GM18519 (cell line): ENCODE data around the gene CD72.
"Not testable (repeated sequence)": the region's sequence is repeated elsewhere in the genome, so short reads cannot be mapped to it uniquely, and the experiment has no call there.

ENCODE experiments used
- ATAC-seq: cut with Tn5 transposase; IDR thresholded peaks from one replicate; pipeline ENCODE4 v1.9.1; 2021; ENCODE audit warnings: mild to moderate bottlenecking, moderate library complexity; ENCODE audit not compliant: unreplicated experiment, low FRiP score

CD72 gene

GRCh38 chr9:35598866-35599590 is 19.2 kb downstream of the CD72 start:
- no peak for ATAC-seq

DNA sequence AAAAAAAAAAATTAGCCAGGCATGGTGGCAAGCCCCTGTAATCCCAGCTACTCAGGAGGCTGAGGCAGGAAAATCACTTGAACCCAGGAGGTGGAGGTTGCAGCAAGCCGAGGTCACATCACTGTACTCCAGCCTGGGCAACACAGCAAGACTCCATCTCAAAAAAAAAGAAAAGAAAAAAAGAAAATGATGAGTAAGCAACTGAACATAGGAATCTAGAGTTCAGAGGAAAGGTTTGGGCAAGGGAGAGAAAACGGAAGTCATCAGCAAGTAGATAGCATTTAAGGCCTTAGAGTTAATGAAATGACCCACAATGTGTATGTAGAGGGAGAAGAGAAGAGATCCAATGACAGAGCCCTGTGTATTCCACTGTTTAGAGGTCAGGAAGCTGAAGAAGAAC is 21.3 kb downstream of the CD72 start:
- not testable (repeated sequence) for ATAC-seq

DNA sequence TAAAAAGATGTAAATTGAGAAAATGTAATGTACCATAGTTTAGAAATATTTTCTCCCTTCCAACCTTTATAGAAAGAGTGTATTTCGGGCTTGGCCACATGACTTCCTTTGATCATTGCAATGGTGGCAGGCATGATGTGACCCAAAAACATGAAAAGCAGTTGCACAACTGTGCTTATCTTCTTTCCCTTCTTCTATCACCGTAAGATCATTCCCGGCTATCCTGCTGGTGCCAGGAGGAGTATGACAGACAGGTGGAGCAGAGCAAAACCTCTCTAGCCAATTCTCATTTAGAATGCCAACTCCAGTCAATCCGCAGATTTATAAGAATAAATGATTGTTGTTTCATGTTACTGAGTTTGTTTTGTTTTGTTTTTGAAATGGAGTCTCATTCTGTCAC is 23.7 kb downstream of the CD72 start:
- no peak for ATAC-seq

DNA sequence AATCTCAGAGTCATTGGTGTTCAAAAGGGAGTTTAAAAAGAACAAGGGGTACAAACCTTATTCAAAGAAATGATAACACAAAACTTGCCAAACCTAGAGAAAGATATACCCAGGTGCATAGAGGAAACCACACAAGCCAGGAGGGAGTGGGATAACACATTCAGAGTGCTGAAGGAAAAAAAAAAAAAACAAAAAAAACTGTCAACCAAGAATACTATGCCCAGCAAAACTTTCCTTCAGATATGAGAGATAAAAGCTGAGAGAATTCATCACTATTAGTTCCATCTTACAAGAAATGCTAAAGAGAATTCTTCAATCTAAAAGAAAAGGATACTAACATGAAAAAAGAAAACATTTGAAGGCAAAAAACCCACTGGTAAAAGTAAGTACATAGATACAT is 24.6 kb downstream of the CD72 start:
- ATAC-seq, result no peak

DNA sequence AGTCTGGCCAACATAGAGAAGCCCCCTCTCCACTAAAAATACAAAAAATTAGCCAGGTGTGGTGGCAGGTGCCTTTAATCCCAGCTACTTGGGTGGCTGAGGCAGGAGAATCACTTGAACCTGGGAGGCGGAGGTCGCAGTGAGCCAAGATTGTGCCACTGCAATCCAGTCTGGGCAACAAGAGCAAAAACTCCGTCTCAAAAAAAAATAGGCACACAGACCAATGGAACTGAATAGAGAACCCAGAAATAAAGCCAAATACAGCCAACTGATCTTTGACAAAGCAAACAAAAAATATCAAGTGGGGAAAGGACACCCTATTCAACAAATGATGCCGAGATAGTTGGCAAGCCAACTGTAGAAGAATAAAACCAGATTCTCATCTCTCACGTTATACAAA is 29.7 kb downstream of the CD72 start:
- not testable (repeated sequence) for ATAC-seq

DNA sequence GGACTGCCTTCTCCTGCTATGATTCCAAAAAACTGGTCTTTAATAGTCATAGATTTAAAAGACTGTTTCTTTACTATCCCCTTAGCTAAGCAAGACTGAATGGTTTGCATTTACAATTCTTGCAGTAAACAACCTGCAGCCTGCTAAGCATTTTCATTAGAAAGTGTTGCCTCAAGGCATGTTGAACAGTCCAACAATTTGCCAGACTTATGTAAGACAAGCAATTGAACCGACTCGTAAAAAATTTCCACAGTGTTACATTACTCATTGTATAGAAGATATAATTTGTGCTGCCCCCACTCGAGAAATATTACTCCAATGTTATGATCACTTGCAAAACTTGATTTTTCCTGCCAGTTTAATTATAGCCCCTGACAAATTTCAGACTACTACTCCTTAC is 33.5 kb downstream of the CD72 start:
- ATAC-seq, result not testable (repeated sequence)

DNA sequence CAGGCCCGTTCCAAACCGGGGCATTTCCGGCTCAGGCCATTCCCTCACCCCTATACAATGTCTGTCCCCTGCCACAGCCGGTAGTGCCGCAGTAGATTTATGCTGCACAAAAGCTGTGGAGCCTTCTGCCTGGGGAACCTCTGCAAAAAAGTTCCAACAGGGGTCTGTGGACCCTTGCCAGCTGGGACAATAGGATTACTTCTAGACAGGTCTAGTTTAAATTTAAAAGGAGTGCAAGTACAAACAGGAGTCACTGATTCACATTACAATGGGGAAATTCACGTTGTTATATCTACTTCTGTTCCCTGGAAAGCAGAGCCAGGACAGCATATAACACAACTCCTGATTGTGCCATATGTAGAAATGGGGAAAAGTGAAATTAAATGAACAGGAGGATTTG is 34.7 kb downstream of the CD72 start:
- ATAC-seq, result not testable (repeated sequence)

GRCh38 chr9:35579659-35580227 is 38.5 kb downstream of the CD72 start:
- ATAC-seq, result not testable (repeated sequence)

GRCh38 chr9:35579130-35579529 is 39.1 kb downstream of the CD72 start:
- no peak for ATAC-seq

DNA sequence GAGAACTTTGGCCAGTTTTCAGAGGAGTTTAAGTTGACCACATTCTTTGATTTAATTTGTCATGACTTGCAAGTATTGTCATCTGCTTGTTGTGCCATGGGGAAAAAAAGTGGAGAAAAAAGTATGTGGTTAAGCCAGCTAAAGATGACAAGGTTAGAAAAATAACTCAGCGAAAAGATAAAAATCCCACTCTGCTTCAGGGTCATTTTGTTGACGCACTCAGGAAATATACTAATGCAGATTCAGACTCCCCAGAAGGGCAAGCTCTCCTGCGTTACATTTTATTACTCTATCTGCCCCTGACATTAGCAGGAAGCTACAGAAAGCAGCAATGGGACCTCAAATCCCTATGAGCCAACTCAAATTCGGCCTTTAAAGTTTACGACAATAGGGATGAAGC is 40.7 kb downstream of the CD72 start:
- no peak for ATAC-seq

DNA sequence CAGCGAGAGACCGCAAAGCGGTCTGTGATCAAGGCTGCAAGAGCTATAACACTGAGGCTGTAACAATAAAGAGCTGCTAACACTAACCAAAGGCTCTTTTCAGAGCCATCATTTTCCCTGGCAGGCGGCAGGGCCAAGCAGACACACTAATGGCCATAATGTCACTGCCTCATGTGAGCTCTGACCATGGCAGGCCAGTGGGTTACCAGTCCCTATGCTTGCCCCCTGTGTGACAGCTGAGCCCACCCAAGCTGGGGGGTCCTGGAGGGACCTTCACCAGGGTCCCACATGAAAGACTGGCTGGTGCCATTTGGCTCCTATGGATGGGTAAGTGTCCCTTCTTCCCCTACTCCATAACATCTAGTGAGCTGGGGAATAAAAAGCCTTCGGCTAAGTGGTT is 42.7 kb downstream of the CD72 start:
- no peak for ATAC-seq

- no peak for ATAC-seq
Observed at GRCh38 chr9:35574578-35575122, 43.6 kb downstream of the CD72 start.

DNA sequence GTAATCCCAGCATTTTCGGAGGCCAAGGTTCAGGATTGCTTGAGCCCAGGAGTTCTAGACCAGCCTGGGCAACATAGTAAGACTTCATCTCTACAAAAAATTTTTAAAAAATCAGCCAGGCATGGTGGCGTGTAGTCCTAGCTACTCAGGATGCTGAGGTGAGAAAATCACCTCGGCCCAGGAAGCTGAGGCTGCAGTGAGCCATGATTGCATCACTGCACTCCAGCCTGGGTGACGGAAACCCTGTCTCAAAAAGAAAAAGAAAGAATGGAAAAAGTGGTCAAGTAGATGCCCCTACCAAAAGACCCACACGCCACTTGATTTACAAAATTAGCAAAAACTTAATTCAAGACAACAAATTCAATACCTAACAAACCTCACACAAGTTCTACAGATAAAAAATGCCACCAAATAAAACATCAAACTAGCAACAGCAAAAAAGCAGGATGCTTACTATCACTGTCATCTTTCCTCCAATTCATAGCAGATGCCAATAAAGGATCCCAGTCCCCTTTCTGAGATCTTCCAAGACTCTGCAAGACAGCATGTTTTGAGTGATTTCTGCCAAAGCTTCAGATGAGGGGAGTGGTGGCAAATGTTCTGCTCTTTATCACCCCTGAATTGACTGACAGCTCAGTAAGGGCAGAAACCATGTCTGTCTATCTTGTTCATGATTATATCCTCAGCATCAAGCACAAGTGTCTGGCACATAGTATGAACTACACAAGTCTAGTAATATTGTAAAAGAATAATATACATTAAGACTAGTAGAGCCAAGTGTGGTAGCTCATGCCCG is 47.3 kb downstream of the CD72 start:
- ATAC-seq, result no peak

DNA sequence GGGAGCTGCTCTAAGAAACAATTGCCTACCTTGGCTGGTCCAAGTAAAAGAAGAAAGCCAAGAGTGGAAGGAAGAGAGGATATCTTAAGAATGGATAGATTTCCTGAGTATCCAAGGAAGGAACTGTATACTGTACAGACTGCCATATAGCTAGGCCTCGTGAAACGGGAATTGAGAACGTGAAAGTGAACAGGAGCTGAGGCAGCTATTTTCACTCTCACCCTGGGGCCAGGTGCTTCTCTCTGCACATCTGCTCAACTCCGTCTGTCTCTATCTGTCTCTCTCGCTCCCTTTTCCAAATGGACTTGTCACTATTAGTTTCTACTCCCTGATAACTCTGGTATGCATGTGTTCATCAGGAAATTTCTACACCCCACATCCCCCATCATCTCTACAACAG is 49.0 kb downstream of the CD72 start:
- ATAC-seq, result no peak

GRCh38 chr9:35568196-35568595 is 50.0 kb downstream of the CD72 start:
- no peak for ATAC-seq

DNA sequence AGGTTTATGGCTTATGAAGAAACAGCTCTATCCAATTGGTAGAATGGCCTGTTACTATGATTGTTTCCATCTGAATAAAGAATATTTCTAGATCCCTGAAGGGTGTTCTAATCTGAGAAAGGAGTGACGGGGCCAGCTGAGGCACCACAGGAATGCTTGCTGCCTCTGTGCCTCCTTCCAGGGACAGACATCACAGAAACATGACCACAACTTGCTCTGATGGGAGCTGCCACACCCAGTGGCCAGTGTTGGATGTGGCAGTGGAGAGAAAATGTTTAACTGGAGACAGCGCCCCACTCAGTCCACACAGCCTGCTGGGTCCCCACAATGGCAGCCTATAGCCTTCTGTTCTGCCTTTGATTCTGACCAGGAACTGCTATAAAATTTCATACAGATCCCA is 51.8 kb downstream of the CD72 start:
- no peak for ATAC-seq

- ATAC-seq, result no peak
Observed at GRCh38 chr9:35564658-35565061, 53.6 kb downstream of the CD72 start.

- ATAC-seq, result no peak
Observed at GRCh38 chr9:35563791-35564197, 54.4 kb downstream of the CD72 start.

DNA sequence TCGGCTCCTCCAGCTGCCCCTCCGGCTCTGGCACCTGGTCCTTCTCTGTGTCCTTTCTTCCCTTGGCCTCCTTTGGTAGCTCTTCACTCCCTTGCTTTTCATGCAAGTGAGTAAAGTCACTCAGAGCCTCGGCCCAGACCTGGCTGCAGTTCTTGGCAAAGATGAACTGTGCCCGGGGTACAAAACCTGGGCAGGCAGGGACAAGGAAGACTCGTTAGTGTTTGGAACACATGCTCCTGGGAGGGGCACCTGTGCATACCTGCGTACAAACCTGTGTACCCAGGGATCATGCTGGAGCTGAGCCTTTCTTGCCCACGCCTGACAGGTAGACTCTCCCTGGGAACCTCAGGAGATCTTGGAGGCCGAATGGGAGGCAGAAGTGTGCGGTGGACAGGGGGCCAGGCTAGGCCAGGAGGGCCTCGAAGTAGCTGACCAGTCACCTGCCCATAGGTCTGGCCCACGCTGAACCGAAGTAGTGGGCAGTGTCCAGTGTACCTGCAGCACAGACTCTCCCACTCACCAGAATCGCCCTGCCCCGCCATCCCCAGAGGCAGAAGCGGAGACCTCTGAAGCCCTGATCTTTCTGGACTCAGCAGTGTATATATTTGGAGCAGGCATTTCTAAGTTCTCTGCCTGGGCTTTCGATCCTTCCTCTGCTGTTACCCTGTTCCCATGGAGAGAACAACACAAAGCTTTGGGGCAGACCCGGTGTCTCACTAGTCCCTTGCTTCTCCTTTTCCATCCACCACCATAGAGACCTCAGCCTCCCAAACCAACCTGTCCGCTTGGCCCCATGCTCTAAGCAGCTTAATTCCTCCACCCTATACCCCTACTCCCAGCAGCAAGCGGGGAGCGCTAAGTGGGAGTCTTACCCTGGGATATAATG is 55.1 kb downstream of the CD72 start:
- ATAC-seq, result no peak

DNA sequence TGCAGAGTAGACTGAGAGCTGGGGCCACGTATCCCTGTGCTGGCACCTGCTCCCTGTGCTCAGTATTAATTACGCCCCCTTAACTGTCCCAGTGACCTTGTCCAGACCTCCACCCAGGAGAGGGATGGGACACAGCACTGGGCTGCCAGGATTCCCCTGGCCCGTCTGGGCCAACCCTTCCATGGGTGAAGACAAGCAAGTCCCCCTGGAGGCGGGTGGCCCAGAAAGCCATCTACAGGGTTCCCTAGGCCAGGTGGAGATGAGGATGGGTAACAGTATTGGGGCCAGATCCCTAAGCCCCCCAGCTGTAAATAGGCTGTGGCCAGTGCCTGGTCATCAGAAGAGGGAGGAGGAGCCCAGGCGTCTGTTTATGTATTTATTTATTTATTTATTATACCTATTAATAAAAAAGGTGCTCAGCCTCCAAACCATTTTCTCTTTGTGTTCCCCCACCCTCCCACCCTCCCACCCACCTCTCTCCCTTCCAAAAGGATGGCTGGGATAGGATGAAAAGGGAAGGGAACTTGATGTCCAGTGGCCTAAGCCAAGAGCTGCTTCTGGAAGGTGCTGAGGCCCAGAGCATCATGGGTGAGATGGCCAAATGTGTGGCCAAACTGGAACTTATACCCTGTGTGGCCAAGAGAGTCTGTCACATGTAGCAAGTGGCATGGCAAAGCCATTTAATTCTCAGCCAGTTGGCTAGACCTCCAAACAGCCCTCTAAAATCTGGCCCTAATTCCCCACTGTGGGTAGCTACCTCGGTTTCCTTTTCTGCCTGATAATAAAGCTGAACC is 56.5 kb downstream of the CD72 start:
- ATAC-seq, result no peak
